ENCODE data around the gene MAPK8IP1.

The MAPK8IP1 gene

GRCh38 chr11:45926536-45927331, 41.3 kb downstream of the MAPK8IP1 start:
- H3K4me3 ChIP-seq (ENCODE audit: low read length): no peak overlapping the region
- TF ChIP-seq, protein P1, sequence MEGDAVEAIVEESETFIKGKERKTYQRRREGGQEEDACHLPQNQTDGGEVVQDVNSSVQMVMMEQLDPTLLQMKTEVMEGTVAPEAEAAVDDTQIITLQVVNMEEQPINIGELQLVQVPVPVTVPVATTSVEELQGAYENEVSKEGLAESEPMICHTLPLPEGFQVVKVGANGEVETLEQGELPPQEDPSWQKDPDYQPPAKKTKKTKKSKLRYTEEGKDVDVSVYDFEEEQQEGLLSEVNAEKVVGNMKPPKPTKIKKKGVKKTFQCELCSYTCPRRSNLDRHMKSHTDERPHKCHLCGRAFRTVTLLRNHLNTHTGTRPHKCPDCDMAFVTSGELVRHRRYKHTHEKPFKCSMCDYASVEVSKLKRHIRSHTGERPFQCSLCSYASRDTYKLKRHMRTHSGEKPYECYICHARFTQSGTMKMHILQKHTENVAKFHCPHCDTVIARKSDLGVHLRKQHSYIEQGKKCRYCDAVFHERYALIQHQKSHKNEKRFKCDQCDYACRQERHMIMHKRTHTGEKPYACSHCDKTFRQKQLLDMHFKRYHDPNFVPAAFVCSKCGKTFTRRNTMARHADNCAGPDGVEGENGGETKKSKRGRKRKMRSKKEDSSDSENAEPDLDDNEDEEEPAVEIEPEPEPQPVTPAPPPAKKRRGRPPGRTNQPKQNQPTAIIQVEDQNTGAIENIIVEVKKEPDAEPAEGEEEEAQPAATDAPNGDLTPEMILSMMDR (IDR thresholded peaks at IDR 0.05; ENCODE audit: insufficient read depth, low read depth, low read length, missing control alignments): no peak
- no peak for DNase-seq (ENCODE audit: low read depth)

- TF ChIP-seq, protein P1 (IDR thresholded peaks at IDR 0.05; ENCODE audit: insufficient read depth, low read depth, low read length, missing control alignments): no peak
- DNase-seq (ENCODE audit: low read depth): no peak
- H3K4me3 ChIP-seq (ENCODE audit: low read length): no peak overlapping the region
Measured at GRCh38 chr11:45927332-45927683, 41.9 kb downstream of the MAPK8IP1 start.

DNA sequence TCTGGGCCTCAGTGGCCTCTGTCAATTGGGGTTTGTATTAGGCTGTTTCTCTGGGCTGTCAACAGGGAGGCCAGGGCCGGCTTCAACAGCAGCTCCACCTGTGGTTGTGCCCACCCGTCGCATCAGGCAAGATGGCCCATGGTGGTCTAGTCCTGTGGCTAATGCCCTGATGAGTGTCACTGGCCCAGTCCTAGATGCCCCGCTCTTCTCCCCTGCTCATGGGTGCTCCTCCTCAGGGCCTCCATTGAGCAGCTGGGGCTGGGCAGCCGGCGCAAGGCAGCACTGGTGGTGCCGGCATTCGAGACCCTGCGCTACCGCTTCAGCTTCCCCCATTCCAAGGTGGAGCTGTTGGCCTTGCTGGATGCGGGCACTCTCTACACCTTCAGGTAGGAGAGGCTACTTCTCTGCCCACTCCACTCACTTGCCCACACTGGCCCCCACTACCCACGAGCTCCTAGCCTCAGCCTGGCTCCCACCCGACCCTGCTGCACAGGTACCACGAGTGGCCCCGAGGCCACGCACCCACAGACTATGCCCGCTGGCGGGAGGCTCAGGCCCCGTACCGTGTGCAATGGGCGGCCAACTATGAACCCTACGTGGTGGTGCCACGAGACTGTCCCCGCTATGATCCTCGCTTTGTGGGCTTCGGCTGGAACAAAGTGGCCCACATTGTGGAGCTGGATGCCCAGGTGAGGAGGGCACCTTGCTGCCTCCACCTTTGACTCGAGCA, 42.4 kb downstream of the MAPK8IP1 start:
- TF ChIP-seq, protein P1 (IDR thresholded peaks at IDR 0.05; ENCODE audit: insufficient read depth, low read depth, low read length, missing control alignments): no peak
- DNase-seq (ENCODE audit: low read depth): no peak
- no peak overlapping the region for H3K4me3 ChIP-seq (ENCODE audit: low read length)

DNA sequence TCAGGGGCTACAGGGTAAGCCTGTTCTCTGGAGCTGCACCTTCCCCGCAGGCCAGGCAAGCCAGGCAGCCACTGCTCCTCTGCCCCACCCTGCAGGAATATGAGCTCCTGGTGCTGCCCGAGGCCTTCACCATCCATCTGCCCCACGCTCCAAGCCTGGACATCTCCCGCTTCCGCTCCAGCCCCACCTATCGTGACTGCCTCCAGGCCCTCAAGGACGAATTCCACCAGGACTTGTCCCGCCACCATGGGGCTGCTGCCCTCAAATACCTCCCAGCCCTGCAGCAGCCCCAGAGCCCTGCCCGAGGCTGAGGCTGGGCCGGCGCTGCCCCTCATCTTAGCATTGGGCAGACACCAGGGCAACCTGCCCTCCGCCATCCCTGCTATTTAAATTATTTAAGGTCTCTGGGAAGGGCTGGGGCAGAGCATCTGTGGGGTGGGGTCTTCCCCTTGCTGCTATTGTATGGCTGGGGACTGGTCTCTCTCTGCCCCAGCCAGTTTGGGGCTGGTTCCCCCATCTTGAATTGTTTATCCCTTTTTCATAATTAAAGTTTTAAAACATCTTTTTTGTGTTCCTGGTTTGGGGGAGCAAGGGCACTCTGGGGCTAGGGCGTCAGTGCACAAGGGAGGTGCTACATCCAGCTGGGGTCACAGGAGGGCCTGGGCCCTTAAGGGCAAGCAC, 43.2 kb downstream of the MAPK8IP1 start:
- TF ChIP-seq, protein P1 (IDR thresholded peaks at IDR 0.05; ENCODE audit: insufficient read depth, low read depth, low read length, missing control alignments): no peak
- DNase-seq (ENCODE audit: low read depth): peak; percentile 41
- no peak overlapping the region for H3K4me3 ChIP-seq (ENCODE audit: low read length)

- TF ChIP-seq, protein P1 (IDR thresholded peaks at IDR 0.05; ENCODE audit: insufficient read depth, low read depth, low read length, missing control alignments): no peak
- H3K4me3 ChIP-seq (ENCODE audit: low read length): no peak overlapping the region
Measured at GRCh38 chr11:45929486-45930030, 44.1 kb downstream of the MAPK8IP1 start.

GRCh38 chr11:45930031-45930794, 44.8 kb downstream of the MAPK8IP1 start:
- peak; percentile 59 for DNase-seq (ENCODE audit: low read depth)
- no peak overlapping the region for H3K4me3 ChIP-seq (ENCODE audit: low read length)
- TF ChIP-seq, protein P1 (IDR thresholded peaks at IDR 0.05; ENCODE audit: insufficient read depth, low read depth, low read length, missing control alignments): no peak

More at GRCh38 chr11:45929486-45930030, 44.1 kb downstream of the MAPK8IP1 start:
- DNase-seq (ENCODE audit: low read depth): peak; percentile 48
